Heart right ventricle (tissue), 16 donors: ENCODE data around the gene SCN5A. TPM values are rescaled to one million over a fixed set of nuclear protein-coding genes. Genes with fewer than 3 reads are reported as not detected.

Experiments
- ATAC-seq, 8 donors: fragments of 200-7000 bp; cut with Tn5 transposase; one replicate each; pipeline ENCODE4 v1.9.1; 2020; ENCODE audit warnings: mild to moderate bottlenecking in 8 of 8, moderate library complexity in 8 of 8, moderate number of reproducible peaks in 1 of 8
- DNase-seq, 2 donors: peaks; one replicate each; pipeline ENCODE4 v3.0.0-alpha.2; 2020
- H3K27ac ChIP-seq, 10 donors: fragments of 200-600 bp; sonication (generic) in 2 of 10; one replicate each; pipeline versions ENCODE4 v1.5.0 to v1.8.0; 2020 to 2022; ENCODE audit warnings: mild to moderate bottlenecking in 3 of 10
- H3K27me3 ChIP-seq, 7 donors: fragments of 200-600 bp; one replicate each; pipeline ENCODE4 v1.8.0; 2021 to 2022; ENCODE audit warnings: mild to moderate bottlenecking in 2 of 7
- H3K36me3 ChIP-seq, 9 donors: fragments of 200-600 bp; sonication (generic) in 1 of 9; one replicate each; pipeline versions ENCODE4 v1.5.0 to v1.8.0; 2020 to 2022; ENCODE audit warnings: mild to moderate bottlenecking in 2 of 9
- H3K4me1 ChIP-seq, 9 donors: fragments of 200-600 bp; sonication (generic) in 1 of 9; one replicate each; pipeline versions ENCODE4 v1.5.0 to v1.8.0; 2020 to 2022; ENCODE audit warnings: mild to moderate bottlenecking in 4 of 9
- H3K4me3 ChIP-seq, 10 donors: fragments of 200-600 bp; sonication (generic) in 2 of 10; one replicate each; pipeline versions ENCODE4 v1.5.0 to v1.8.0; 2020 to 2022; ENCODE audit warnings: mild to moderate bottlenecking in 7 of 10, moderate library complexity in 2 of 10
- H3K9me3 ChIP-seq, 11 donors: fragments of 200-600 bp in 10 of 11; sonication (generic) in 2 of 11; one replicate each; pipeline versions ENCODE4 v1.5.0 to v1.8.0; 2013 to 2022; ENCODE audit warnings: mild to moderate bottlenecking in 2 of 11, control low read depth in 1 of 11, moderate library complexity in 1 of 11
- WGBS, 2 donors: extraction: QIAGEN DNeasy Blood & Tissue Kit; methylation state at CpG; one replicate each; pipeline ENCODE4 v1.1.7; 2013; ENCODE audit warnings: inconsistent platforms in 1 of 2; 5-methylcytosine and 5-hydroxymethylcytosine counted together
- intact Hi-C, 10 donors: fragments of 100-400 bp; cut with DNase I; formaldehyde crosslinking; loops; one replicate each; pipeline versions ENCODE4 v1.11.1 to v1.14.2; 2022
- polyA plus RNA-seq, 2 donors: library from polyadenylated mRNA; stranded (reverse); fragments of 200-250 nt; gene quantifications; one replicate each; pipeline ENCODE4 v1.2.3, GENCODE V29; 2013
- total RNA-seq, 10 donors: library from RNA; stranded (reverse); fragmentation: NEBNext Ultra II Directional in 3 of 10; extraction: Animal tissue kit (Norgen Biotek cat#: 25700) in 3 of 10; gene quantifications; one replicate each; pipeline versions ENCODE4 v1.2.1 to v1.2.4, GENCODE V29; 2021 to 2023
- TF ChIP-seq, protein P1 (sequence below), 9 donors: fragments of 200-600 bp; sonication (generic) in 2 of 9; IDR thresholded peaks; one replicate each; pipeline versions ENCODE4 v1.5.0 to v1.8.0; 2021 to 2022; ENCODE audit warnings: antibody characterized with exemption in 9 of 9, mild to moderate bottlenecking in 5 of 9, moderate library complexity in 1 of 9
- donor health status: Arrhythmogenic right ventricular cardiomyopathy.
- donor health status: ischemic (EF 13 %, LVEDD 7.1; RV severe dilation, severe dysfunction).
- donor health status: healthy with polysubstance abuse.
- donor health status: DM: no; HTN: yes; CAD: no.
- donor health status: DM: no; HTN: no; CAD: no.
- donor health status: ischemic (EF 25% LVEDD 6.9; RV normal size, moderate dysfunction).
- donor health status: ischemic (EF 25% LVEDD 5.7; RV mildly dilated, moderate dysfunction).
- donor health status: healthy.
- donor health status: DM: yes; HTN: yes; CAD: no.
- donor health status: Ischemic cardiomyopathy.
- donor health status: ischemic (EF 35%, LVEDD 5.7; RV mildly dilated, moderate dysfunction).
- donor health status: nonischemic (EF 11% LVEDD 7.7; RV severe dilation, severe dysfunction).
- donor health status: DM: yes; HTN: yes; CAD: no.
- donor health status: PGD.
- donor health status: ischemic (EF 29% LVEDD 5.4; RV normal size, mild dysfunction).
- donor health status: nonischemic (EF 23%, LVEDD 6.1; RV moderate dilation, normal function).

The SCN5A gene
- total and polyA plus RNA-seq, 12 donors = 29.9 to 254 (median 177) TPM

GRCh38 chr3:38545550-38545949, 103.9 kb downstream of the SCN5A start:
- peaks cover 0 to 18% (median 0%) of the 10 kb centered on the region in 9 donors for H3K36me3 ChIP-seq
- DNase-seq (no peak), ATAC-seq (no peak)
- no peak overlapping the region for H3K4me3 ChIP-seq
- TF ChIP-seq, protein P1, sequence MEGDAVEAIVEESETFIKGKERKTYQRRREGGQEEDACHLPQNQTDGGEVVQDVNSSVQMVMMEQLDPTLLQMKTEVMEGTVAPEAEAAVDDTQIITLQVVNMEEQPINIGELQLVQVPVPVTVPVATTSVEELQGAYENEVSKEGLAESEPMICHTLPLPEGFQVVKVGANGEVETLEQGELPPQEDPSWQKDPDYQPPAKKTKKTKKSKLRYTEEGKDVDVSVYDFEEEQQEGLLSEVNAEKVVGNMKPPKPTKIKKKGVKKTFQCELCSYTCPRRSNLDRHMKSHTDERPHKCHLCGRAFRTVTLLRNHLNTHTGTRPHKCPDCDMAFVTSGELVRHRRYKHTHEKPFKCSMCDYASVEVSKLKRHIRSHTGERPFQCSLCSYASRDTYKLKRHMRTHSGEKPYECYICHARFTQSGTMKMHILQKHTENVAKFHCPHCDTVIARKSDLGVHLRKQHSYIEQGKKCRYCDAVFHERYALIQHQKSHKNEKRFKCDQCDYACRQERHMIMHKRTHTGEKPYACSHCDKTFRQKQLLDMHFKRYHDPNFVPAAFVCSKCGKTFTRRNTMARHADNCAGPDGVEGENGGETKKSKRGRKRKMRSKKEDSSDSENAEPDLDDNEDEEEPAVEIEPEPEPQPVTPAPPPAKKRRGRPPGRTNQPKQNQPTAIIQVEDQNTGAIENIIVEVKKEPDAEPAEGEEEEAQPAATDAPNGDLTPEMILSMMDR (IDR thresholded peaks at IDR 0.05) = no peak
- intact Hi-C loops = no loop called here
- no peaks in the 10 kb centered on the region for H3K9me3 ChIP-seq
- no peaks in the 10 kb centered on the region for H3K27me3 ChIP-seq
- H3K4me1 ChIP-seq = peaks cover 20 to 79% (median 48%) of the 10 kb centered on the region in 9 donors
- WGBS, 2 donors = 87 to 90% methylated on average over 1 of the region's 1 CpG
- H3K27ac ChIP-seq = peak overlapping the region in 5 of 10 donors; percentile 17 to 98 (median 90)

DNA sequence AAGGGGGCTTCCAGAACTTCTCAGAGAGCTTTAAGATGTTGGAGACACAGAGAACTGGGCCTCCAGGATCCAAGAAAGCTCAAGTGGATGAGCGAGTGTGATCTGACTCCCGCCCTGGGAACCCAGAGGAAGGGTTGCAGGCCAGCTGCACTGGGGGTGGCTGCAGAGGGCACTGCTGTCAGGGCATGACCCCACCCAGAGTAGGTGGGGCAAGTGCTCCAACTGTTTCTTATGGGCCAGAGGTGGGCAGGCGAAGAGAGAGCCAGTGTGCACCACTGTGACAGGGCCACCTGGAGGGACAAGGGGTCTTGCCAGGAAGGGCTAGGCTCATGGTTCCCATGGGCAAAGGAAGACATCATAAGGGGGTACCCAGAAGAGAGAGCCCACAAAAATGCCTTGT, 104.6 kb downstream of the SCN5A start:
- peaks cover 0 to 12% (median 0%) of the 10 kb centered on the region in 9 donors for H3K36me3 ChIP-seq
- TF ChIP-seq, protein P1 (IDR thresholded peaks at IDR 0.05) = no peak
- DNase-seq (no peak), ATAC-seq (no peak)
- H3K4me3 ChIP-seq = no peak overlapping the region
- H3K4me1 ChIP-seq = peaks cover 20 to 86% (median 51%) of the 10 kb centered on the region in 9 donors
- no peaks in the 10 kb centered on the region for H3K27me3 ChIP-seq
- H3K27ac ChIP-seq = peak overlapping the region in 7 of 10 donors; percentile 0 to 98 (median 88)
- intact Hi-C loops = loop anchor here in 3 of 10 donors (5.0 kb wide), 2 partner anchors 32 to 37 kb away; no protein-coding TSS in a partner anchor
- no peaks in the 10 kb centered on the region for H3K9me3 ChIP-seq
- WGBS, 2 donors = 98% methylated on average over 3 of the region's 3 CpGs

DNA sequence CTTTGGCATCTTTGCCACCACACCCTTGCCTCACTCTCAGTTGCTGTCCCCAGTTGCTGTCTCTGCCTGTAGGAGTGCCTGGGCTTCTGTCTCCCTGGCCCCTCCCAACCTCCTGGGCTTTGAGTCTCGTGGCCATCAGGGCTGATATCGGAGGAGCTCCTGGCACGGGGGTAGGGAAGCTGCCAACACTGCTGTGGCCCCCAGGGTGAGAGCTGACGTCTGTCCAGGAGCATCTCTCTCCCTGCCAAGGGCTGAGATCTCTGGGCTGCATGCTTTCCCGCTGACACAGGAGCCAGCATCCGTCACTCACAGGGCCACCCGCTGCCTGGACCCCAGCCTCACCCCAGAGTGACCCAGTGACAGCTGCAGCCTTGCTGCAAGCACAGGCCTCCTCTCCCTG, 105.9 kb downstream of the SCN5A start:
- Histone ChIP-seq H3K27me3 (no peaks in the 10 kb centered on the region), H3K4me3 (no peak overlapping the region), H3K9me3 (no peaks in the 10 kb centered on the region), H3K27ac (peak overlapping the region; percentile 18 to 98 (median 80)), H3K36me3 (no peaks in the 10 kb centered on the region), H3K4me1 (peaks cover 20 to 87% (median 49%) of the 10 kb centered on the region in 9 donors)
- DNase-seq = peak; percentile 79 to 86
- peak; percentile 75 to 91 (median 82) for ATAC-seq
- intact Hi-C loops = loop anchor here in 5 of 10 donors (1.0 to 5.0 kb wide), 4 partner anchors 10 to 39 kb away; no protein-coding TSS in a partner anchor
- WGBS, 2 donors = 21 to 39% methylated on average over 7 of the region's 7 CpGs
- TF ChIP-seq, protein P1 (IDR thresholded peaks at IDR 0.05) = no peak

DNA sequence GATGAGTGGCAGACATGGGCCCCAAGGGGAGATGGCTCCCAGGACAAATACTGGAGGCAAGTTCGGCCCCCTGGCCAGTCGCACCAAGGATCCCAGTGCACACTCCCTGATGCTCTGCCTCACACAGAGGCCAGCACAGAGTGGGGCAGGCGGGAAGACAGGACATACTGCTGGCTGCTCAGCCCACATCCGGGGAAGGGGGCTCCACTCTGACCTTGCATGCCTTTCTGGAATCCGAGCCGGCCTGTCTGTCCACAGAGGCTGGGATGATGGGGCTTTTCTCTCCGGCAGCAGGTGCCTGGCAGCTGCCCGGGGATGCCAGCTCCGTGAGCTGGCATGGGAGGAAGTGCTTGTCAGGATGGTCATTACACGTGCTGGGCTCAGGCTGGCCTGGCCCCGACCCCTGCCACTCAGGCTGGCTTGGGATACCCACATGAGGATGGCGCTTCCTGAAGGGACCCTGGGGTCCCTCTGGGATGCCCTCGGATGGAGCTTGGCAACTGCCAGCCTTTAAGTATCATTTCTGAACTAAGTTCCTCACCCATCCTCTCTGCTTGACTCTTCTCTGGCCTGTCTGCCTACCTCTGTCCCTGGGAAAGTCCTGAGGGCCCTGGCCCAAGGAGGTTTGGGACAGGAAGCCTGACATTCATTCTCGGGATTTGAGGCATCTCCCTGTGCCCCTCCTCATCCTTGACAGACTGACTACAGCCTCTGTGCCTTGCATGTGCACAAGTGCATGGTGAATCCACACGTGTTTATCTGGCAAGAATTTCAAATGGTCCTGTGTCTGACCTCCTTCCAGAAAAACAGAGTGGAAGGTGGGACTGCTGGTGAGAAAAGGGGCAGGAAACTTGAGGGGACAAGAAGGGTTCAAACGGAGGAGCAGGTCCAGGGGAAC, 106.8 kb downstream of the SCN5A start:
- intact Hi-C loops = loop anchor here in 5 of 10 donors (1.0 to 5.0 kb wide), 4 partner anchors 9 to 40 kb away; no protein-coding TSS in a partner anchor
- H3K9me3 ChIP-seq = no peaks in the 10 kb centered on the region
- H3K4me1 ChIP-seq = peaks cover 20 to 87% (median 52%) of the 10 kb centered on the region in 9 donors
- WGBS, 2 donors = 47 to 53% methylated on average over 16 of the region's 16 CpGs
- peak overlapping the region; percentile 26 to 98 (median 80) for H3K27ac ChIP-seq
- ATAC-seq (peak in 6 of 8 donors; percentile 7 to 54 (median 29)), DNase-seq (no peak)
- H3K4me3 ChIP-seq = no peak overlapping the region
- TF ChIP-seq, protein P1 (IDR thresholded peaks at IDR 0.05) = no peak
- no peaks in the 10 kb centered on the region for H3K36me3 ChIP-seq
- H3K27me3 ChIP-seq = no peaks in the 10 kb centered on the region
